Esophagus muscularis mucosa (tissue), 4 donors: ENCODE measurements around the gene LDHD. TPM values are rescaled to one million over a fixed set of nuclear protein-coding genes. Genes with fewer than 3 reads are reported as not detected.

ENCODE experiments used
- DNase-seq: peaks from one replicate; pipeline ENCODE4 v3.0.0-alpha.2; 2017; ENCODE audit errors: extremely low spot score
- H3K27ac ChIP-seq, 4 donors: fragments of 200-600 bp; sonication (generic); replicated peaks in 1 of 4; 1 replicate in 3 of 4; 2 replicates in 1 of 4; pipeline ENCODE4 v1.5.1; 2016 to 2019; ENCODE audit warnings: mild to moderate bottlenecking in 1 of 4
- H3K27me3 ChIP-seq, 4 donors: fragments of 200-600 bp; sonication (generic); one replicate each; pipeline versions ENCODE4 v1.5.1 to v1.6.0; 2016 to 2019
- H3K36me3 ChIP-seq, 4 donors: fragments of 200-600 bp; sonication (generic); one replicate each; pipeline ENCODE4 v1.5.1; 2016 to 2019
- H3K4me1 ChIP-seq, 4 donors: fragments of 200-600 bp; sonication (generic); one replicate each; pipeline ENCODE4 v1.5.1; 2016 to 2019
- H3K4me3 ChIP-seq, 4 donors: fragments of 200-600 bp; sonication (generic); 1 replicate in 2 of 4; 2 replicates in 2 of 4; pipeline ENCODE4 v1.5.1; 2016 to 2019; ENCODE audit warnings: mild to moderate bottlenecking in 4 of 4, moderate library complexity in 1 of 4
- H3K9me3 ChIP-seq, 4 donors: fragments of 200-600 bp; sonication (generic); 1 replicate in 3 of 4; 2 replicates in 1 of 4; pipeline ENCODE4 v1.5.1; 2016 to 2019
- EP300 ChIP-seq: sonication (generic); formaldehyde crosslinking; IDR thresholded peaks from one replicate; pipeline ENCODE4 v1.6.1; 2017; ENCODE audit warnings: antibody characterized with exemption
- POLR2A ChIP-seq: fragments of 450-650 bp; IDR thresholded peaks from one replicate; pipeline ENCODE4 v1.6.1; 2017; ENCODE audit warnings: antibody characterized with exemption, moderate library complexity, mild to moderate bottlenecking, low read depth
- POLR2AphosphoS5 ChIP-seq, 2 donors: sonication (generic); formaldehyde crosslinking; IDR thresholded peaks; one replicate each; pipeline ENCODE4 v1.6.1; 2017; ENCODE audit warnings: antibody characterized with exemption in 2 of 2
- WGBS: methylation state at CpG from one replicate; pipeline ENCODE4 v1.1.5; 2018; 5-methylcytosine and 5-hydroxymethylcytosine counted together
- intact Hi-C: fragments of 100-400 bp; cut with DNase I; formaldehyde crosslinking; loops from one replicate; pipeline ENCODE4 v1.15.1; 2023
- total RNA-seq, 4 donors: library from RNA; depleted of rRNA; stranded (reverse); fragments of >200 nt; gene quantifications; one replicate each; pipeline versions ENCODE4 v1.1.0 to v1.2.1, GENCODE V29; 2016
- TF ChIP-seq, protein P1 (sequence below), 3 experiments: fragments of 200-600 bp in 2 of 3; fragments of 450-650 bp in 1 of 3; sonication (generic) in 2 of 3; IDR thresholded peaks; one replicate each; pipeline ENCODE4 v1.5.1; 2017 to 2019; ENCODE audit warnings: antibody characterized with exemption in 3 of 3, mild to moderate bottlenecking in 2 of 3, moderate library complexity in 1 of 3

Gene LDHD
- total RNA-seq, 4 donors from 2014 or later, result 6.7 to 13.2 (median 8.7) TPM

DNA sequence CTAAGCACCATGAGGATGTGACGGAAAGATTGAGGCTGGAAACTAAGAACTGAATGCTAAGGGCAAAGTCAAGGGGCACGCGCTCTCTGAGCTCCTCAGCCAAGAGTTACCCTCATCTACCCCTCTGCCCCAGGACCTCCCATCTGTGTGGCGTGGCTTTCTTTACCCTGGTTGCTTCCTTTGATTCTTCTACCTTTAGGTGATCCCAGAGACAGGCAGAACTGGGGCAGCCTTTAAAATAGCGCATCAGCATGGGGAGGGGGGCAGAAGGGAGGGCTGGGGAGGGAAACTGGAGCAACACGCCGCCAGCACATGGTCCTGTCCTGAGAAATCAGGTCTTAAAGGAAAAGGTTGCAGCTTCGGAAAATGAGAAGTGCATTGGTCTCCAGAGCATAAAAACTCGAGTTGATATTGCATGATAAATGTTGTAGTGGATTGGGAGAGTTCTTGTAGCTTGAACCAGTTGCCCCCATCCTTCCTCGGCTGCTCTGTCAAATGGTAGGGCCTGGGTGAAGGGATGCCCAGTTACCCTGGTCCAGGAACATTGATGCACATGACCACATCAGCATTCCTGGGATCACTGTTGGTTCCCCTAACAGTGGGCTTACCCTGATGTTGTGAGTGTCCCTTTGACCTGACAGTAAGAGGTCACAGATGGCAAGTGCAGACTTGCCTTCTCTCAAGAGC is 29.7 kb downstream of the LDHD start:
- intact Hi-C loops, result no loop called here
- TF ChIP-seq EP300 (no peak), POLR2AphosphoS5 (IDR thresholded peaks at IDR 0.05) (no peak), POLR2A (no peak)
- TF ChIP-seq, protein P1, sequence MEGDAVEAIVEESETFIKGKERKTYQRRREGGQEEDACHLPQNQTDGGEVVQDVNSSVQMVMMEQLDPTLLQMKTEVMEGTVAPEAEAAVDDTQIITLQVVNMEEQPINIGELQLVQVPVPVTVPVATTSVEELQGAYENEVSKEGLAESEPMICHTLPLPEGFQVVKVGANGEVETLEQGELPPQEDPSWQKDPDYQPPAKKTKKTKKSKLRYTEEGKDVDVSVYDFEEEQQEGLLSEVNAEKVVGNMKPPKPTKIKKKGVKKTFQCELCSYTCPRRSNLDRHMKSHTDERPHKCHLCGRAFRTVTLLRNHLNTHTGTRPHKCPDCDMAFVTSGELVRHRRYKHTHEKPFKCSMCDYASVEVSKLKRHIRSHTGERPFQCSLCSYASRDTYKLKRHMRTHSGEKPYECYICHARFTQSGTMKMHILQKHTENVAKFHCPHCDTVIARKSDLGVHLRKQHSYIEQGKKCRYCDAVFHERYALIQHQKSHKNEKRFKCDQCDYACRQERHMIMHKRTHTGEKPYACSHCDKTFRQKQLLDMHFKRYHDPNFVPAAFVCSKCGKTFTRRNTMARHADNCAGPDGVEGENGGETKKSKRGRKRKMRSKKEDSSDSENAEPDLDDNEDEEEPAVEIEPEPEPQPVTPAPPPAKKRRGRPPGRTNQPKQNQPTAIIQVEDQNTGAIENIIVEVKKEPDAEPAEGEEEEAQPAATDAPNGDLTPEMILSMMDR (IDR thresholded peaks at IDR 0.05), result no peak
- no peaks in the 10 kb centered on the region for H3K36me3 ChIP-seq
- 66% methylated on average over 10 of the region's 10 CpGs for WGBS
- no peaks in the 10 kb centered on the region for H3K9me3 ChIP-seq
- H3K4me3 ChIP-seq, result peak overlapping the region in 1 of 4 donors; percentile 18
- no peak for DNase-seq
- no peaks in the 10 kb centered on the region for H3K27me3 ChIP-seq
- H3K27ac ChIP-seq, result peak overlapping the region; percentile 76 to 84 (median 78)
- H3K4me1 ChIP-seq, result peaks cover 29 to 72% (median 63%) of the 10 kb centered on the region in 4 donors

DNA sequence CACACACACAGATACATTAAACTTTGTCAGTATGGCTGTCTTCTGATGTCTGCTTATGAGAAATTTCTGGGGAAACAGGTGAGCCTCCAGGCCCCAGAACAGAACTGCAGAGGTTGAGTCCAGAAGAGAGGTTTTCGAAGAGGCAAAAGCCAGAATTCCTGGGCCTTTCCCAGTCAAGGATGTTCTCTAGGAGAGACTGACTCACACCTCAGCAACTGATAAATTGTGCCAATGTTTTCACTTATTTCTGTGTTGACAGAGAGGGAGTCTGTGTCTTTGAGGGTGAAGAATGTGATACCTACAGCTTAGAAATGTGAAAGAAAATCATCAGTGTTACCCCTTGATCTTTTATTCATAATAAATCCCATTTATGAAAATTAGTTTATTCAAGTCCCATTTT is 30.3 kb downstream of the LDHD start:
- intact Hi-C loops, result no loop called here
- H3K27me3 ChIP-seq, result no peaks in the 10 kb centered on the region
- TF ChIP-seq, protein P1 (IDR thresholded peaks at IDR 0.05), result no peak
- peak in 1 of 2 donors; percentile 34 for TF ChIP-seq POLR2AphosphoS5 (IDR thresholded peaks at IDR 0.05)
- TF ChIP-seq EP300, result no peak
- TF ChIP-seq POLR2A, result no peak
- H3K9me3 ChIP-seq, result no peaks in the 10 kb centered on the region
- peaks cover 32 to 69% (median 65%) of the 10 kb centered on the region in 4 donors for H3K4me1 ChIP-seq
- H3K4me3 ChIP-seq, result no peak overlapping the region
- 56% methylated on average over 1 of the region's 1 CpG for WGBS
- H3K36me3 ChIP-seq, result no peaks in the 10 kb centered on the region
- peak overlapping the region; percentile 76 to 84 (median 78) for H3K27ac ChIP-seq
- DNase-seq, result no peak

DNA sequence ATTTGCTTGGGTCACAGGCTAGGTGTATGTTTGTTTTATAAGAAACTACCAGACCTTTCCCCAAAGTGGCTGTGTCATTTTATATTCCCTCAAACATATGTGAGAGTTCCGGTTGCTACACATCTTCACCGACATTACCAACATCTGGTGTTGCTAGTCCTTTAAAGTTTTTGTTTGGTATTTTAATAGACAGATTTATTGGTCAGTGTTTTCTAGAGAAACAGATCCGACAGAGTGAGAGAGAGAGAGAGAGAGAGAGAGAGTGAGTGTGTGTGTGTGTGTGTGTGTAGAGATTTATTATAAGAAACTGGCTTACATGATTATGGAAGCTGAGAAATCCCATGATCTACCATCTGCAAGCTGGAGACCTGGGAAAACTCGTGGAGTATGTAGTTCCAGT is 31.0 kb downstream of the LDHD start:
- Histone ChIP-seq H3K4me3 (no peak overlapping the region), H3K4me1 (peaks cover 32 to 74% (median 64%) of the 10 kb centered on the region in 4 donors), H3K27me3 (no peaks in the 10 kb centered on the region), H3K9me3 (no peaks in the 10 kb centered on the region), H3K27ac (peak overlapping the region; percentile 76 to 84 (median 78)), H3K36me3 (no peaks in the 10 kb centered on the region)
- TF ChIP-seq, protein P1 (IDR thresholded peaks at IDR 0.05), result no peak
- TF ChIP-seq EP300 (no peak), POLR2AphosphoS5 (IDR thresholded peaks at IDR 0.05) (no peak), POLR2A (no peak)
- 91% methylated on average over 4 of the region's 4 CpGs for WGBS
- intact Hi-C loops, result no loop called here
- no peak for DNase-seq

DNA sequence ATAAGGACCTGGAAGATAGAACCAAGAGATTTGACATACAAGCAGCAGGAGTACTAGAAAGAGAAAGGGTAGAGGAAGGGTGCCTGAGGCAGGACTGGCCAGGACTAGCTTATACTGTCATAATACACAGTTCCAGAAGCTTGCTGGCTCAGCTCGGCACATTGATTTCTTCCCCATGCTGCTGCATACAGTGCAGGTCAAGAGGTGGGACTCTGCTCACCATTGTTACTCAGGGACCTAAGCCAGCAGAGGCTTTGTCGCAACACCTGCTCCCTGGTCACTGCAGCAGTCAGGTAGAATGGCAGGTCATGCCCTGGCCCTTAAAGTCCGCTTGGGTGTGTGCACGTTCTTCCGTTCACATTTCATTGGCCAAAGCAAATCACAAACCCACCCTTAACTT is 32.8 kb downstream of the LDHD start:
- no peaks in the 10 kb centered on the region for H3K9me3 ChIP-seq
- no peak overlapping the region for H3K4me3 ChIP-seq
- no peaks in the 10 kb centered on the region for H3K27me3 ChIP-seq
- intact Hi-C loops, result no loop called here
- no peak overlapping the region for H3K27ac ChIP-seq
- TF ChIP-seq POLR2AphosphoS5 (IDR thresholded peaks at IDR 0.05) (no peak), EP300 (no peak), POLR2A (no peak)
- WGBS, result 94% methylated on average over 5 of the region's 5 CpGs
- peaks cover 29 to 79% (median 54%) of the 10 kb centered on the region in 4 donors for H3K4me1 ChIP-seq
- DNase-seq, result no peak
- H3K36me3 ChIP-seq, result no peaks in the 10 kb centered on the region

DNA sequence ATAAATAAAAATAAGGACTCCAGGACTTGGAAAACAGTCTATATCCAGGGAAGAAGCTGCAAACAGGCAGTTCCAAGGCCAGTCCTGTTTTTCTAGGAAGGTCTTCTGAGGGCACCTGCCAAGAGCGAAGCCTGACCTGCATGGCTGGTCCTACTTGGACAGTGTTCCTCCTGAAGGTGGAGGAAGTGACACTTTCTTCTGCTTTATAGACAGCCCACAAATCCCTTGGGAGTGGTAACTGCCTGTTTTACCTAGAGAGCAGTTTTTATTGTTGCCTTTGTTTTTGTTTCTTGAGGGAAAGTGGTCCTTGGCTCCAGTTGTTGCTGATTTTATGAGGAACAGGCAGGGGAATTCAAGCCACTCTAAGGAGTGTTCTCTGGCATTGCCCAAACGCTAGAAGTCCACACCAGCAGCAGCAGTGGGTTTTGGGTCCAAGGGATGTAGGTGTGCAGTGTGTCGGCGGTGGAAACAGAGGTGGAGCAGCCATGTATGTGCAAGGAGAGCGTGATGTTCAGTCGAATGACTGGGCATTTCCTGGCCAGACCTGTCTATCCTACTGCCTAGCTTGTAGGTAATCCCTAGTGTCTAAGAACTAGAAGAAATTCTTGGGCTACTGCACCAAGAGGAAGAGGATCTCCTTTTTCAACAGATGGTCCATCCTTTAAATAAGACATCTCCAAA is 35.3 kb downstream of the LDHD start:
- H3K27ac ChIP-seq, result no peak overlapping the region
- intact Hi-C loops, result no loop called here
- H3K4me1 ChIP-seq, result peaks cover 4 to 55% (median 29%) of the 10 kb centered on the region in 4 donors
- H3K4me3 ChIP-seq, result no peak overlapping the region
- TF ChIP-seq EP300 (no peak), POLR2AphosphoS5 (IDR thresholded peaks at IDR 0.05) (no peak), POLR2A (no peak)
- TF ChIP-seq, protein P1 (IDR thresholded peaks at IDR 0.05), result no peak
- DNase-seq, result no peak
- 76% methylated on average over 6 of the region's 6 CpGs for WGBS
- no peaks in the 10 kb centered on the region for H3K9me3 ChIP-seq
- H3K36me3 ChIP-seq, result no peaks in the 10 kb centered on the region
- H3K27me3 ChIP-seq, result no peaks in the 10 kb centered on the region
